A549 (cell line): ENCODE data around the gene ZNF581.

Source experiments
- CEBPB ChIP-seq, 2 experiments: fragments of >200 bp in 1 of 2; sonication (Bioruptor Twin) in 1 of 2; formaldehyde crosslinking in 1 of 2; IDR thresholded peaks; 2 replicates each; pipeline ENCODE4 v1.6.1; 2012 to 2016
- CHD4 ChIP-seq: fragments of 200-600 bp; sonication (generic); IDR thresholded peaks from 2 replicates; pipeline ENCODE4 v1.6.1; 2016; ENCODE audit warnings: antibody characterized with exemption, mild to moderate bottlenecking, borderline replicate concordance
- EP300 ChIP-seq, 2 experiments: fragments of >200 bp; sonication (Bioruptor Twin); formaldehyde crosslinking; IDR thresholded peaks; 2 replicates in 1 of 2; 3 replicates in 1 of 2; pipeline ENCODE4 v1.6.1; 2016 to 2017
- KDM1A ChIP-seq: fragments of 200-600 bp; sonication (generic); IDR thresholded peaks from 2 replicates; pipeline ENCODE4 v1.6.1; 2016; ENCODE audit warnings: low read depth, mild to moderate bottlenecking
- KDM5A ChIP-seq: fragments of 200-600 bp; sonication (generic); IDR thresholded peaks from 2 replicates; pipeline ENCODE4 v1.6.1; 2016; ENCODE audit warnings: antibody characterized with exemption, mild to moderate bottlenecking
- MAFK ChIP-seq: fragments of 450-650 bp; IDR thresholded peaks from 2 replicates; pipeline ENCODE4 v1.6.1; 2014; ENCODE audit not compliant: partially characterized antibody
- NR3C1 ChIP-seq: fragments of >200 bp; sonication (Bioruptor Twin); formaldehyde crosslinking; IDR thresholded peaks from 3 replicates; pipeline ENCODE4 v1.6.1; 2017
- POLR2A ChIP-seq: IDR thresholded peaks from 2 replicates; pipeline ENCODE4 v1.6.1; 2012; ENCODE audit warnings: mild to moderate bottlenecking, low read length
- TP53 ChIP-seq: fragments of 250-450 bp; sonication (Bioruptor Pico); IDR thresholded peaks from 2 replicates; pipeline ENCODE4 v1.5.0; 2021; ENCODE audit warnings: mild to moderate bottlenecking, moderate library complexity
- TF ChIP-seq, protein P1 (sequence below): fragments of 250-450 bp; sonication (Bioruptor Pico); IDR thresholded peaks from 2 replicates; pipeline ENCODE4 v1.5.0; 2020; ENCODE audit warnings: low read depth, mild to moderate bottlenecking, moderate library complexity
- TF ChIP-seq, protein P2 (sequence below): fragments of >200 bp; sonication (Bioruptor Twin); formaldehyde crosslinking; IDR thresholded peaks from 3 replicates; pipeline ENCODE4 v1.5.1; 2016
- TF ChIP-seq, protein P3 (sequence below): fragments of >200 bp; sonication (Bioruptor Twin); formaldehyde crosslinking; IDR thresholded peaks from 3 replicates; pipeline ENCODE4 v1.6.1; 2016
- TF ChIP-seq, protein P4 (sequence below): fragments of 450-650 bp; IDR thresholded peaks from 2 replicates; pipeline ENCODE4 v1.6.1; 2014; ENCODE audit warnings: antibody characterized with exemption

DNA sequence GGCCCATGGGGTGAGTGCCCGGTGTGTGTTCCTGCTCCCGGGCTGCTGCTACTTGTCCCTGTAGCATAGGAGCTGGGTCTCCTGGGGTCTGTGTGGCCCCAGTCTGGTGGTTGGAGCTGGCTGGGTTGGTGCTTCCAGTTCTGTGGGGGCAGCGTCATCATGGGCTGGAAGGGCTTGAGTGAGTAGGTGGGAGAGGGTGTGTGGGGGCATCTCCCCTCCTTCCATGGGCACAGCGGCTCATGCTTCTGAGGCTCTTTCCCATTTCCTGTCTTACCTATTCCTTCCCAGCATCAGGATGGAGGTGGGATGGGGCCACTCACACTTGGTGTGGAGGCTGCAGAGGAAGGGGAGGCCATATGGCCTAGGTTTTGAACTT is 23.5 kb downstream of the ZNF581 start:
- TF ChIP-seq, protein P1, sequence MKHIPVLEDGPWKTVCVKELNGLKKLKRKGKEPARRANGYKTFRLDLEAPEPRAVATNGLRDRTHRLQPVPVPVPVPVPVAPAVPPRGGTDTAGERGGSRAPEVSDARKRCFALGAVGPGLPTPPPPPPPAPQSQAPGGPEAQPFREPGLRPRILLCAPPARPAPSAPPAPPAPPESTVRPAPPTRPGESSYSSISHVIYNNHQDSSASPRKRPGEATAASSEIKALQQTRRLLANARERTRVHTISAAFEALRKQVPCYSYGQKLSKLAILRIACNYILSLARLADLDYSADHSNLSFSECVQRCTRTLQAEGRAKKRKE (CRISPR knock-in tag): no peak
- no peak for TF ChIP-seq CHD4
- TF ChIP-seq POLR2A: no peak
- TF ChIP-seq, protein P2, sequence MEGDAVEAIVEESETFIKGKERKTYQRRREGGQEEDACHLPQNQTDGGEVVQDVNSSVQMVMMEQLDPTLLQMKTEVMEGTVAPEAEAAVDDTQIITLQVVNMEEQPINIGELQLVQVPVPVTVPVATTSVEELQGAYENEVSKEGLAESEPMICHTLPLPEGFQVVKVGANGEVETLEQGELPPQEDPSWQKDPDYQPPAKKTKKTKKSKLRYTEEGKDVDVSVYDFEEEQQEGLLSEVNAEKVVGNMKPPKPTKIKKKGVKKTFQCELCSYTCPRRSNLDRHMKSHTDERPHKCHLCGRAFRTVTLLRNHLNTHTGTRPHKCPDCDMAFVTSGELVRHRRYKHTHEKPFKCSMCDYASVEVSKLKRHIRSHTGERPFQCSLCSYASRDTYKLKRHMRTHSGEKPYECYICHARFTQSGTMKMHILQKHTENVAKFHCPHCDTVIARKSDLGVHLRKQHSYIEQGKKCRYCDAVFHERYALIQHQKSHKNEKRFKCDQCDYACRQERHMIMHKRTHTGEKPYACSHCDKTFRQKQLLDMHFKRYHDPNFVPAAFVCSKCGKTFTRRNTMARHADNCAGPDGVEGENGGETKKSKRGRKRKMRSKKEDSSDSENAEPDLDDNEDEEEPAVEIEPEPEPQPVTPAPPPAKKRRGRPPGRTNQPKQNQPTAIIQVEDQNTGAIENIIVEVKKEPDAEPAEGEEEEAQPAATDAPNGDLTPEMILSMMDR: no peak
- TF ChIP-seq, protein P3, sequence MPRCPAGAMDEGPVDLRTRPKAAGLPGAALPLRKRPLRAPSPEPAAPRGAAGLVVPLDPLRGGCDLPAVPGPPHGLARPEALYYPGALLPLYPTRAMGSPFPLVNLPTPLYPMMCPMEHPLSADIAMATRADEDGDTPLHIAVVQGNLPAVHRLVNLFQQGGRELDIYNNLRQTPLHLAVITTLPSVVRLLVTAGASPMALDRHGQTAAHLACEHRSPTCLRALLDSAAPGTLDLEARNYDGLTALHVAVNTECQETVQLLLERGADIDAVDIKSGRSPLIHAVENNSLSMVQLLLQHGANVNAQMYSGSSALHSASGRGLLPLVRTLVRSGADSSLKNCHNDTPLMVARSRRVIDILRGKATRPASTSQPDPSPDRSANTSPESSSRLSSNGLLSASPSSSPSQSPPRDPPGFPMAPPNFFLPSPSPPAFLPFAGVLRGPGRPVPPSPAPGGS: no peak
- TF ChIP-seq CEBPB (IDR thresholded peaks at IDR 0.05): no peak
- TF ChIP-seq, protein P4, sequence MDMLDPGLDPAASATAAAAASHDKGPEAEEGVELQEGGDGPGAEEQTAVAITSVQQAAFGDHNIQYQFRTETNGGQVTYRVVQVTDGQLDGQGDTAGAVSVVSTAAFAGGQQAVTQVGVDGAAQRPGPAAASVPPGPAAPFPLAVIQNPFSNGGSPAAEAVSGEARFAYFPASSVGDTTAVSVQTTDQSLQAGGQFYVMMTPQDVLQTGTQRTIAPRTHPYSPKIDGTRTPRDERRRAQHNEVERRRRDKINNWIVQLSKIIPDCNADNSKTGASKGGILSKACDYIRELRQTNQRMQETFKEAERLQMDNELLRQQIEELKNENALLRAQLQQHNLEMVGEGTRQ: no peak
- TF ChIP-seq KDM5A: no peak
- TF ChIP-seq MAFK: no peak
- no peak for TF ChIP-seq KDM1A
- no peak for TF ChIP-seq NR3C1
- no peak for TF ChIP-seq EP300 (IDR thresholded peaks at IDR 0.05)
- TF ChIP-seq TP53 (CRISPR knock-in tag): no peak
